PC-3 (cell line): Measurements from ENCODE around the gene UNC119B. TPM values are rescaled to one million over a fixed set of nuclear protein-coding genes. Genes with fewer than 3 reads are reported as not detected.

Experiments used
- ATAC-seq: fragments of 200-7000 bp; cut with Tn5 transposase; 2 replicates; pipeline ENCODE4 v1.9.1; 2020; ENCODE audit warnings: mild to moderate bottlenecking, moderate library complexity
- BruUV-seq: library from RNA; stranded (reverse); fragments of 400-500 nt; replicated peaks from 2 replicates; lab custom pipeline; 2021; lab: Mats Ljungman, UMichigan
- CTCF ChIA-PET: fragments of 300-600 bp; sonication (Branson Sonifier 250); formaldehyde crosslinking; loops from one replicate; lab custom pipeline; 2022; ENCODE audit warnings: antibody characterized with exemption; lab: Charles Lee
- POLR2A ChIA-PET: fragments of 300-600 bp; sonication (Branson Sonifier 250); formaldehyde crosslinking; loops from one replicate; lab custom pipeline; 2022; ENCODE audit warnings: antibody characterized with exemption; ENCODE audit not compliant: unreplicated experiment; lab: Charles Lee
- DNase-seq: peaks from one replicate; pipeline ENCODE4 v3.0.0-alpha.2; 2015
- H2AFZ ChIP-seq: fragments of 300-600 bp; sonication (generic); 2 replicates; pipeline ENCODE4 v1.6.0; 2016; ENCODE audit warnings: antibody characterized with exemption, low read length
- H3F3A ChIP-seq: fragments of 300-600 bp; sonication (generic); one replicate; pipeline ENCODE4 v1.6.0; 2017; ENCODE audit warnings: antibody characterized with exemption, low read length, control low read depth, mild to moderate bottlenecking; ENCODE audit not compliant: unreplicated experiment
- H3K27ac ChIP-seq: fragments of 300-600 bp; sonication (generic); 2 replicates; pipeline ENCODE4 v1.5.1; 2016; ENCODE audit warnings: mild to moderate bottlenecking, low read length
- H3K27me3 ChIP-seq: fragments of 300-600 bp; sonication (generic); 2 replicates; pipeline ENCODE4 v1.6.1; 2016; ENCODE audit warnings: low read length, mixed read lengths
- H3K36me3 ChIP-seq: fragments of 300-600 bp; sonication (generic); 2 replicates; pipeline ENCODE4 v1.6.1; 2016; ENCODE audit warnings: low read depth, mixed run types, low read length, mixed read lengths
- H3K4me1 ChIP-seq: fragments of 300-600 bp; sonication (generic); 2 replicates; pipeline ENCODE4 v1.5.1; 2016; ENCODE audit warnings: low read length; ENCODE audit not compliant: insufficient read depth
- H3K4me2 ChIP-seq: fragments of 300-600 bp; sonication (generic); 2 replicates; pipeline ENCODE4 v1.6.0; 2016; ENCODE audit warnings: low read length
- H3K4me3 ChIP-seq: fragments of 300-600 bp; sonication (generic); 2 replicates; pipeline ENCODE4 v1.5.1; 2016; ENCODE audit warnings: mild to moderate bottlenecking, low read length, mixed read lengths
- H3K79me2 ChIP-seq: fragments of 300-600 bp; sonication (generic); 2 replicates; pipeline ENCODE4 v1.6.1; 2017; ENCODE audit warnings: low read length, mixed read lengths
- H3K9ac ChIP-seq: fragments of 300-600 bp; sonication (generic); 2 replicates; pipeline ENCODE4 v1.6.0; 2016; ENCODE audit warnings: mild to moderate bottlenecking, low read length
- H3K9me2 ChIP-seq: fragments of 300-600 bp; sonication (generic); replicated peaks from 2 replicates; pipeline ENCODE4 v1.6.1; 2016; ENCODE audit warnings: mixed run types, low read length, mixed read lengths
- H3K9me3 ChIP-seq: fragments of 300-600 bp; sonication (generic); 2 replicates; pipeline ENCODE4 v1.6.1; 2016; ENCODE audit warnings: low read length, mixed read lengths
- H4K20me1 ChIP-seq: fragments of 300-600 bp; sonication (generic); 2 replicates; pipeline ENCODE4 v1.6.1; 2016; ENCODE audit warnings: low read length, mixed read lengths
- EZH2 ChIP-seq: fragments of 300-600 bp; sonication (generic); IDR thresholded peaks from one replicate; pipeline ENCODE4 v1.6.1; 2017; ENCODE audit warnings: antibody characterized with exemption, mild to moderate bottlenecking, low read length; ENCODE audit not compliant: unreplicated experiment
- EZH2phosphoT487 ChIP-seq: fragments of 300-600 bp; sonication (generic); IDR thresholded peaks from 2 replicates; pipeline ENCODE4 v1.6.1; 2018; ENCODE audit warnings: mild to moderate bottlenecking, antibody characterized with exemption, low read length, borderline replicate concordance
- intact Hi-C: fragments of 100-400 bp; cut with micrococcal nuclease; formaldehyde crosslinking; loops from 2 replicates; pipeline ENCODE4 v1.9.0; 2023
- total RNA-seq: library from RNA; depleted of rRNA; stranded (reverse); fragments of >200 nt; gene quantifications from 2 replicates; pipeline ENCODE4 v1.2.3, GENCODE V29; 2014
- TF ChIP-seq, protein P1 (sequence below): fragments of 300-600 bp; sonication (generic); conservative IDR thresholded peaks from 2 replicates; pipeline ENCODE4 v1.5.1; 2017; ENCODE audit warnings: antibody characterized with exemption, low read depth, mild to moderate bottlenecking, low read length

Gene UNC119B
- total RNA-seq, 1 experiment from 2014 or later: 15.9 TPM

DNA sequence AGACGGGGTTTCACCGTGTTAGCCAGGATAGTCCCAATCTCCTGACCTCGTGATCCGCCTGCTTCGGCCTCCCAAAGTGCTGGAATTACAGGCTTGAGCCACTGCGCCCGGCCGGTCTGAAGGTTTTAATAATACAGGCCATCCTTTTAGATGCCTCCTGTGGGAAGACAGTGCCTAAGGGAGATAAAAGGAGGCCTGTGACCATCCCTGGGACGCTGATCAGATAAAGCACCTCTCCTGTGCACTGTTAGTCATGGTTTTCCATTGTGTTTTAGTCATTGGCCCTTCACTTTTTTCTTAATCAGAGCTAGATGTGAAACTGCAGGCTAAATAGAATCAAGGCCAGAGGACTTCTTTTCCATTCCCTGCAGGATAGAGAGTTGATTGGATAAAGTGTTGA, 7.8 kb downstream of the UNC119B start:
- BruUV-seq: no TSS peak
- H2AFZ ChIP-seq: no peak overlapping the region
- H3F3A ChIP-seq: peaks cover 6% of the 10 kb centered on the region
- H3K79me2 ChIP-seq: no peaks in the 10 kb centered on the region
- H3K36me3 ChIP-seq: peaks cover 58% of the 10 kb centered on the region
- no peaks in the 10 kb centered on the region for H4K20me1 ChIP-seq
- H3K9me3 ChIP-seq: no peaks in the 10 kb centered on the region
- no peaks in the 10 kb centered on the region for H3K27me3 ChIP-seq
- no peak overlapping the region for H3K4me3 ChIP-seq
- H3K27ac ChIP-seq: no peak overlapping the region
- H3K9ac ChIP-seq: no peak overlapping the region
- no peak overlapping the region for H3K4me2 ChIP-seq
- TF ChIP-seq, protein P1, sequence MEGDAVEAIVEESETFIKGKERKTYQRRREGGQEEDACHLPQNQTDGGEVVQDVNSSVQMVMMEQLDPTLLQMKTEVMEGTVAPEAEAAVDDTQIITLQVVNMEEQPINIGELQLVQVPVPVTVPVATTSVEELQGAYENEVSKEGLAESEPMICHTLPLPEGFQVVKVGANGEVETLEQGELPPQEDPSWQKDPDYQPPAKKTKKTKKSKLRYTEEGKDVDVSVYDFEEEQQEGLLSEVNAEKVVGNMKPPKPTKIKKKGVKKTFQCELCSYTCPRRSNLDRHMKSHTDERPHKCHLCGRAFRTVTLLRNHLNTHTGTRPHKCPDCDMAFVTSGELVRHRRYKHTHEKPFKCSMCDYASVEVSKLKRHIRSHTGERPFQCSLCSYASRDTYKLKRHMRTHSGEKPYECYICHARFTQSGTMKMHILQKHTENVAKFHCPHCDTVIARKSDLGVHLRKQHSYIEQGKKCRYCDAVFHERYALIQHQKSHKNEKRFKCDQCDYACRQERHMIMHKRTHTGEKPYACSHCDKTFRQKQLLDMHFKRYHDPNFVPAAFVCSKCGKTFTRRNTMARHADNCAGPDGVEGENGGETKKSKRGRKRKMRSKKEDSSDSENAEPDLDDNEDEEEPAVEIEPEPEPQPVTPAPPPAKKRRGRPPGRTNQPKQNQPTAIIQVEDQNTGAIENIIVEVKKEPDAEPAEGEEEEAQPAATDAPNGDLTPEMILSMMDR: no peak
- TF ChIP-seq EZH2phosphoT487: no peak
- TF ChIP-seq EZH2: no peak
- no peaks in the 10 kb centered on the region for H3K9me2 ChIP-seq
- ChIA-PET CTCF (no interaction called here), POLR2A (no interaction called here)
- H3K4me1 ChIP-seq: peaks cover 10% of the 10 kb centered on the region; the same call in 1 of the 2 replicates
- DNase-seq: no peak
- intact Hi-C loops: no loop called here
- ATAC-seq: no peak

DNA sequence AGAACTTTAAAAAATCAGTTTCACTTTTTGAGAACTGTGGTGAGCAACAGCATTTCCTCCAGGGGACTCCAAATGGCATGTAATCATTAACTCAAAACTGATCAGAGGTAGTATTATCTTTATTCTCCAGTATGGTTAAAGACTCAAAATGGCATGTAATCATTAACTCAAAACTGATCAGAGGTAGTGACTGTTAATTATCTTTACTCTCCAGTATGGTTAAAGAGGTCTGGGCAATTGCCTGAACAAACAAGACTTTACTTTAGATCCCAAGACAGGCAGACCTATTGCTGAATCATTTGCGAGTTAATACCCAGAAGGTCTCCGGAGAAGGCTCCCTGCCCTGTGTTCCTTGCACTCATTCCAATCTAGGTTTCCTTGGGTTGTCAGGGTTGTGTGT, 8.8 kb downstream of the UNC119B start:
- H3K27ac ChIP-seq: no peak overlapping the region
- H3K9me3 ChIP-seq: no peaks in the 10 kb centered on the region
- H4K20me1 ChIP-seq: no peaks in the 10 kb centered on the region
- ATAC-seq (no peak), DNase-seq (no peak)
- no peak for TF ChIP-seq EZH2phosphoT487
- TF ChIP-seq, protein P1: no peak
- no peak for TF ChIP-seq EZH2
- no peaks in the 10 kb centered on the region for H3F3A ChIP-seq
- H3K9me2 ChIP-seq: no peaks in the 10 kb centered on the region
- H3K4me1 ChIP-seq: peaks cover 10% of the 10 kb centered on the region; the same call in 1 of the 2 replicates
- no peak overlapping the region for H3K4me2 ChIP-seq
- H3K4me3 ChIP-seq: no peak overlapping the region
- no peaks in the 10 kb centered on the region for H3K79me2 ChIP-seq
- H3K27me3 ChIP-seq: no peaks in the 10 kb centered on the region
- CTCF ChIA-PET: no interaction called here
- BruUV-seq: no TSS peak
- H3K36me3 ChIP-seq: peaks cover 58% of the 10 kb centered on the region
- H2AFZ ChIP-seq: no peak overlapping the region
- intact Hi-C loops: no loop called here
- POLR2A ChIA-PET: no interaction called here
- no peak overlapping the region for H3K9ac ChIP-seq

- ATAC-seq: no peak
- POLR2A ChIA-PET: no interaction called here
Measured at GRCh38 chr12:120719496-120720233, 9.4 kb downstream of the UNC119B start.

More at GRCh38 chr12:120719496-120720233, 9.4 kb downstream of the UNC119B start:
- no peaks in the 10 kb centered on the region for H3K27me3 ChIP-seq
- peaks cover 55% of the 10 kb centered on the region for H3K36me3 ChIP-seq
- no peak for DNase-seq
- H3K9me3 ChIP-seq: no peaks in the 10 kb centered on the region
- intact Hi-C loops: no loop called here
- no peak overlapping the region for H3K4me2 ChIP-seq
- CTCF ChIA-PET: no interaction called here
- no peaks in the 10 kb centered on the region for H3K9me2 ChIP-seq
- H2AFZ ChIP-seq: no peak overlapping the region
- no peak overlapping the region for H3K4me3 ChIP-seq
- no TSS peak for BruUV-seq
- H4K20me1 ChIP-seq: no peaks in the 10 kb centered on the region
- peaks cover 10% of the 10 kb centered on the region; the same call in 1 of the 2 replicates for H3K4me1 ChIP-seq
- no peaks in the 10 kb centered on the region for H3K79me2 ChIP-seq
- TF ChIP-seq, protein P1: no peak
- TF ChIP-seq EZH2phosphoT487 (no peak), EZH2 (no peak)
- no peak overlapping the region for H3K9ac ChIP-seq
- H3F3A ChIP-seq: no peaks in the 10 kb centered on the region
- no peak overlapping the region for H3K27ac ChIP-seq
